8988T (cell line): ENCODE measurements around the gene CCNL1.
"Not testable (repeated sequence)": the region's sequence is repeated elsewhere in the genome, so short reads cannot be mapped to it uniquely, and the experiment has no call there.

Experiments
- DNase-seq: peaks from one replicate; pipeline ENCODE4 v3.0.0; 2011

CCNL1 gene

GRCh38 chr3:157167371-157168042 lies 7.6 kb upstream of the CCNL1 start:
- DNase-seq: no peak

GRCh38 chr3:157166561-157166960 lies 6.6 kb upstream of the CCNL1 start:
- DNase-seq: no peak

- DNase-seq: no peak
Observed at GRCh38 chr3:157166115-157166514, 6.2 kb upstream of the CCNL1 start.

GRCh38 chr3:157163217-157163953 lies 3.4 kb upstream of the CCNL1 start:
- DNase-seq: no peak

- DNase-seq: not testable (repeated sequence)
Observed at GRCh38 chr3:157162620-157163019, 2.7 kb upstream of the CCNL1 start.

GRCh38 chr3:157160658-157161424 lies 894 bp upstream of the CCNL1 start:
- DNase-seq: no peak

GRCh38 chr3:157159037-157159761 lies 748 bp downstream of the CCNL1 start:
- no peak for DNase-seq

- no peak for DNase-seq
Observed at GRCh38 chr3:157157836-157158235, 2.1 kb downstream of the CCNL1 start.

- DNase-seq: no peak
Observed at GRCh38 chr3:157156837-157157635, 2.9 kb downstream of the CCNL1 start.

- DNase-seq: no peak
Observed at GRCh38 chr3:157155591-157155990, 4.4 kb downstream of the CCNL1 start.

- DNase-seq: no peak
Observed at GRCh38 chr3:157154563-157155330, 5.2 kb downstream of the CCNL1 start.

- DNase-seq: no peak
Observed at GRCh38 chr3:157152930-157153329, 7.0 kb downstream of the CCNL1 start.

GRCh38 chr3:157152438-157152837 lies 7.5 kb downstream of the CCNL1 start:
- DNase-seq: no peak

- DNase-seq: no peak
Observed at GRCh38 chr3:157151627-157152026, 8.3 kb downstream of the CCNL1 start.

- no peak for DNase-seq
Observed at GRCh38 chr3:157151151-157151550, 8.8 kb downstream of the CCNL1 start.

- no peak for DNase-seq
Observed at GRCh38 chr3:157149136-157149696, 10.7 kb downstream of the CCNL1 start.

GRCh38 chr3:157148196-157148889 lies 11.6 kb downstream of the CCNL1 start:
- DNase-seq: no peak

GRCh38 chr3:157147099-157147803 lies 12.7 kb downstream of the CCNL1 start:
- DNase-seq: no peak

- DNase-seq: no peak
Observed at GRCh38 chr3:157145606-157146322, 14.2 kb downstream of the CCNL1 start.
